ENCODE data around the gene PEX5.

DNA sequence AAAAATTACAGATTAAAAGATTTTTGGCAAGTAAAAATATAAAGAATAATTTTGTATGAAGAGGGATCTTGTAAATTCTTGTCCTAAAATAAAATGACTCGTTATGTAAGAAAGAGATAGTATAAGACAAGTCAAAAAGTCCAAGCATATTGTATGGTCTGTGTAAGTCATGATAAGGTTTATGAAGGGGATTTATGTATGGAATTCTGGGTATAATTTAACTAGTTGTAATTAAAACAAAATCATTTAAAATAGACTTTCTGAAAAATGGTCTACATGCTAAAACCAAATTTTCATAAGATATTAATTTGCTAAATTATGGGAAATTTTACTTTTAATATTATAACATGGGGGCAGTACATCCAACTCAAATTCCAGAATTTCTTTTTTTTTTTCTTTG, 17.6 kb upstream of the PEX5 start:
- TF ChIP-seq SUZ12 (IDR thresholded peaks at IDR 0.05; ENCODE audit: extremely low read depth, insufficient read depth, insufficient read length) (no peak), YY1 (IDR thresholded peaks at IDR 0.05; ENCODE audit: insufficient read depth, insufficient read length) (no peak), ZNF274 (IDR thresholded peaks at IDR 0.05; ENCODE audit: low read depth, low read length) (no peak)
